ENCODE data around the gene CLDN22. TPM values are rescaled to one million over a fixed set of nuclear protein-coding genes. Genes with fewer than 3 reads are reported as not detected.

Gene CLDN22
- total and polyA plus RNA-seq, 9 of the 15 experiments (the other 6 are each of a cell fraction or from before 2014, with no cell fraction given), result 0.21 TPM; not detected in 8

DNA sequence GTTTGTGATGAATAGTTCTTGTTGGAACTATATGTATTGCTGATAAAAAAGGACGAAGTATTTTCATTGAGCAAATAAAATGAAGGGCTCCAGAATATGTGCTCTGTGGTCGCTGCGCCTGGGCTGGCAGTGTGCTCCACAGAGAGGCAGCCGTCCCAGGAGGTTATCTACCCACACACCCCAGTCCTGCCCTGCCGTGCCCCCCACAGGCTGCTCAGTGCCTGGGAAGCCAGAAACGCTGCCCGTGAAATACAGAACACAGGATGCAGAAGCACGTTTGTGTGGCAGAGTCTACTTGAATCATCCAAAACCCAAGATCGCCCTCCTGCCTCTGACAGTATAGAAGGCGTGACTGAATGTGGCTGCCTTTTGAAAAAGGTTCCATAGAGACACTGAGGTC, 1.4 kb downstream of the CLDN22 start:
- Histone ChIP-seq H3K4me3 (no peak overlapping the region), H3K9ac (ENCODE audit: insufficient read depth in 1 of 2, low read depth in 2 of 2, low read length in 2 of 2) (no peak overlapping the region), H4K20me1 (replicated peaks; ENCODE audit: control insufficient read depth, insufficient read depth, low read length) (no peaks in the 10 kb centered on the region), H3K4me2 (ENCODE audit: insufficient read depth, low read length) (no peak overlapping the region), H3K36me3 (ENCODE audit: control insufficient read depth, insufficient read depth, low read length) (0 out of 3 replicates have a peak, but pooled peaks cover 3% of the 10 kb centered on the region), H3K27me3 (ENCODE audit: control insufficient read depth in 2 of 2, insufficient read depth in 2 of 2, low read length in 2 of 2) (no peaks in the 10 kb centered on the region), H3K27ac (ENCODE audit: extremely low read depth, low read depth, low read length) (no peak overlapping the region), H3K9me3 (replicated peaks; ENCODE audit: control insufficient read depth, insufficient read depth, low read depth, low read length) (no peaks in the 10 kb centered on the region), H3K79me2 (ENCODE audit: control insufficient read depth, insufficient read depth, low read length) (no peaks in the 10 kb centered on the region), H3K4me1 (replicated peaks in 1 of 2; ENCODE audit: control insufficient read depth in 2 of 2, insufficient read depth in 2 of 2, low read length in 2 of 2) (no peaks in the 10 kb centered on the region), H3K9me1 (ENCODE audit: control insufficient read depth, insufficient read depth, low read length) (no peaks in the 10 kb centered on the region), H2AFZ (ENCODE audit: low read depth, low read length) (no peak overlapping the region)
- ChIA-PET CTCF (ENCODE audit: low intra/inter-chr PET ratio) (no interaction called here), POLR2A (no interaction called here)
- ATAC-seq (no peak), DNase-seq (ENCODE audit: extremely low read depth in 1 of 4, low spot score in 3 of 4) (no peak), FAIRE-seq (no peak)
- WGBS (ENCODE audit: insufficient coverage, low coverage, missing lambda C conversion rate), result 77% methylated on average over 8 of the region's 10 CpGs
- no TSS peak for BruUV-seq (replicated peaks)
- in situ Hi-C loops (cut with MboI), result no loop called here
- intact Hi-C loops (cut with micrococcal nuclease), result no loop called here
- no peak for TF ChIP-seq ARID2 (IDR thresholded peaks at IDR 0.05)
- TF ChIP-seq KAT2B (IDR thresholded peaks at IDR 0.05; ENCODE audit: low read depth, low read length), result no peak
- TF ChIP-seq SREBF1 (IDR thresholded peaks at IDR 0.05; ENCODE audit: borderline replicate concordance, low read depth, low read length), result no peak
- TF ChIP-seq, protein P1, sequence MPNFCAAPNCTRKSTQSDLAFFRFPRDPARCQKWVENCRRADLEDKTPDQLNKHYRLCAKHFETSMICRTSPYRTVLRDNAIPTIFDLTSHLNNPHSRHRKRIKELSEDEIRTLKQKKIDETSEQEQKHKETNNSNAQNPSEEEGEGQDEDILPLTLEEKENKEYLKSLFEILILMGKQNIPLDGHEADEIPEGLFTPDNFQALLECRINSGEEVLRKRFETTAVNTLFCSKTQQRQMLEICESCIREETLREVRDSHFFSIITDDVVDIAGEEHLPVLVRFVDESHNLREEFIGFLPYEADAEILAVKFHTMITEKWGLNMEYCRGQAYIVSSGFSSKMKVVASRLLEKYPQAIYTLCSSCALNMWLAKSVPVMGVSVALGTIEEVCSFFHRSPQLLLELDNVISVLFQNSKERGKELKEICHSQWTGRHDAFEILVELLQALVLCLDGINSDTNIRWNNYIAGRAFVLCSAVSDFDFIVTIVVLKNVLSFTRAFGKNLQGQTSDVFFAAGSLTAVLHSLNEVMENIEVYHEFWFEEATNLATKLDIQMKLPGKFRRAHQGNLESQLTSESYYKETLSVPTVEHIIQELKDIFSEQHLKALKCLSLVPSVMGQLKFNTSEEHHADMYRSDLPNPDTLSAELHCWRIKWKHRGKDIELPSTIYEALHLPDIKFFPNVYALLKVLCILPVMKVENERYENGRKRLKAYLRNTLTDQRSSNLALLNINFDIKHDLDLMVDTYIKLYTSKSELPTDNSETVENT (CRISPR knock-in tag; IDR thresholded peaks at IDR 0.05), result no peak
- no peak for TF ChIP-seq CREBBP (IDR thresholded peaks at IDR 0.05; ENCODE audit: low read depth, low read length)
- TF ChIP-seq, protein P2, sequence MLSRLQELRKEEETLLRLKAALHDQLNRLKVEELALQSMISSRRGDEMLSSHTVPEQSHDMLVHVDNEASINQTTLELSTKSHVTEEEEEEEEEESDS (CRISPR knock-in tag; IDR thresholded peaks at IDR 0.05), result no peak
- no peak for TF ChIP-seq OTX1 (CRISPR knock-in tag; IDR thresholded peaks at IDR 0.05)
- no peak for TF ChIP-seq ZNF224 (CRISPR knock-in tag; IDR thresholded peaks at IDR 0.05)
- TF ChIP-seq, protein P3, sequence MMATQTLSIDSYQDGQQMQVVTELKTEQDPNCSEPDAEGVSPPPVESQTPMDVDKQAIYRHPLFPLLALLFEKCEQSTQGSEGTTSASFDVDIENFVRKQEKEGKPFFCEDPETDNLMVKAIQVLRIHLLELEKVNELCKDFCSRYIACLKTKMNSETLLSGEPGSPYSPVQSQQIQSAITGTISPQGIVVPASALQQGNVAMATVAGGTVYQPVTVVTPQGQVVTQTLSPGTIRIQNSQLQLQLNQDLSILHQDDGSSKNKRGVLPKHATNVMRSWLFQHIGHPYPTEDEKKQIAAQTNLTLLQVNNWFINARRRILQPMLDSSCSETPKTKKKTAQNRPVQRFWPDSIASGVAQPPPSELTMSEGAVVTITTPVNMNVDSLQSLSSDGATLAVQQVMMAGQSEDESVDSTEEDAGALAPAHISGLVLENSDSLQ (IDR thresholded peaks at IDR 0.05), result no peak
- TF ChIP-seq, protein P4, sequence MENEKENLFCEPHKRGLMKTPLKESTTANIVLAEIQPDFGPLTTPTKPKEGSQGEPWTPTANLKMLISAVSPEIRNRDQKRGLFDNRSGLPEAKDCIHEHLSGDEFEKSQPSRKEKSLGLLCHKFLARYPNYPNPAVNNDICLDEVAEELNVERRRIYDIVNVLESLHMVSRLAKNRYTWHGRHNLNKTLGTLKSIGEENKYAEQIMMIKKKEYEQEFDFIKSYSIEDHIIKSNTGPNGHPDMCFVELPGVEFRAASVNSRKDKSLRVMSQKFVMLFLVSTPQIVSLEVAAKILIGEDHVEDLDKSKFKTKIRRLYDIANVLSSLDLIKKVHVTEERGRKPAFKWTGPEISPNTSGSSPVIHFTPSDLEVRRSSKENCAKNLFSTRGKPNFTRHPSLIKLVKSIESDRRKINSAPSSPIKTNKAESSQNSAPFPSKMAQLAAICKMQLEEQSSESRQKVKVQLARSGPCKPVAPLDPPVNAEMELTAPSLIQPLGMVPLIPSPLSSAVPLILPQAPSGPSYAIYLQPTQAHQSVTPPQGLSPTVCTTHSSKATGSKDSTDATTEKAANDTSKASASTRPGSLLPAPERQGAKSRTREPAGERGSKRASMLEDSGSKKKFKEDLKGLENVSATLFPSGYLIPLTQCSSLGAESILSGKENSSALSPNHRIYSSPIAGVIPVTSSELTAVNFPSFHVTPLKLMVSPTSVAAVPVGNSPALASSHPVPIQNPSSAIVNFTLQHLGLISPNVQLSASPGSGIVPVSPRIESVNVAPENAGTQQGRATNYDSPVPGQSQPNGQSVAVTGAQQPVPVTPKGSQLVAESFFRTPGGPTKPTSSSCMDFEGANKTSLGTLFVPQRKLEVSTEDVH (IDR thresholded peaks at IDR 0.05; ENCODE audit: low read depth, partially characterized antibody), result no peak
- TF ChIP-seq, protein P5, sequence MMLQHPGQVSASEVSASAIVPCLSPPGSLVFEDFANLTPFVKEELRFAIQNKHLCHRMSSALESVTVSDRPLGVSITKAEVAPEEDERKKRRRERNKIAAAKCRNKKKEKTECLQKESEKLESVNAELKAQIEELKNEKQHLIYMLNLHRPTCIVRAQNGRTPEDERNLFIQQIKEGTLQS (IDR thresholded peaks at IDR 0.05), result no peak
- TF ChIP-seq, protein P5 (CRISPR knock-in tag; conservative IDR thresholded peaks at IDR 0.05), result no peak
- TF ChIP-seq C11orf30 (IDR thresholded peaks at IDR 0.05; ENCODE audit: low read depth), result no peak
- TF ChIP-seq SRSF1 (IDR thresholded peaks at IDR 0.05; ENCODE audit: low read depth, low read length), result no peak
- no peak for TF ChIP-seq ZBTB1 (CRISPR knock-in tag; IDR thresholded peaks at IDR 0.05; ENCODE audit: borderline replicate concordance, low read depth)

Data from K562 (cell line).